Suprapubic skin (tissue), 4 donors: Measurements from ENCODE around the gene GMPPA. TPM values are rescaled to one million over a fixed set of nuclear protein-coding genes. Genes with fewer than 3 reads are reported as not detected.

Source experiments
- DNase-seq, 2 donors: peaks; one replicate each; pipeline ENCODE4 v3.0.0-alpha.2; 2019; ENCODE audit warnings: low spot score in 2 of 2
- H3K27ac ChIP-seq: fragments of 200-600 bp; sonication (generic); one replicate; pipeline ENCODE4 v1.5.1; 2019
- H3K27me3 ChIP-seq: fragments of 200-600 bp; sonication (generic); one replicate; pipeline ENCODE4 v1.5.1; 2019
- H3K36me3 ChIP-seq: fragments of 200-600 bp; sonication (generic); one replicate; pipeline ENCODE4 v1.5.1; 2019
- H3K4me1 ChIP-seq: fragments of 200-600 bp; sonication (generic); one replicate; pipeline ENCODE4 v1.5.1; 2019
- H3K4me3 ChIP-seq: fragments of 200-600 bp; sonication (generic); one replicate; pipeline ENCODE4 v1.5.1; 2019; ENCODE audit warnings: mild to moderate bottlenecking
- H3K9me3 ChIP-seq: fragments of 200-600 bp; sonication (generic); one replicate; pipeline ENCODE4 v1.5.1; 2019
- EP300 ChIP-seq: sonication (generic); formaldehyde crosslinking; IDR thresholded peaks from one replicate; pipeline ENCODE4 v1.6.1; 2017; ENCODE audit warnings: antibody characterized with exemption
- POLR2A ChIP-seq, 2 donors: fragments of 450-650 bp; IDR thresholded peaks; one replicate each; pipeline ENCODE4 v1.6.1; 2017; ENCODE audit warnings: antibody characterized with exemption in 2 of 2, mild to moderate bottlenecking in 2 of 2, moderate library complexity in 2 of 2
- POLR2AphosphoS5 ChIP-seq, 3 donors: sonication (generic); formaldehyde crosslinking; IDR thresholded peaks; one replicate each; pipeline ENCODE4 v1.6.1; 2017; ENCODE audit warnings: antibody characterized with exemption in 3 of 3
- whole genome bisulfite sequencing: methylation state at CpG from one replicate; pipeline ENCODE4 v1.1.5; 2018; 5-methylcytosine and 5-hydroxymethylcytosine counted together
- total RNA-seq, 4 donors: library from RNA; depleted of rRNA; stranded (reverse); fragments of >200 nt; gene quantifications; one replicate each; pipeline ENCODE4 v1.1.0, GENCODE V29; 2016
- TF ChIP-seq, protein P1 (sequence below), 2 donors: fragments of 200-600 bp in 1 of 2; fragments of 450-650 bp in 1 of 2; sonication (generic) in 1 of 2; IDR thresholded peaks; one replicate each; pipeline ENCODE4 v1.5.1; 2016 to 2019; ENCODE audit warnings: antibody characterized with exemption in 2 of 2, mild to moderate bottlenecking in 1 of 2, moderate library complexity in 1 of 2

The GMPPA gene
- total RNA-seq, 4 donors from 2014 or later, result 18.3 to 31.3 (median 22.3) TPM

DNA sequence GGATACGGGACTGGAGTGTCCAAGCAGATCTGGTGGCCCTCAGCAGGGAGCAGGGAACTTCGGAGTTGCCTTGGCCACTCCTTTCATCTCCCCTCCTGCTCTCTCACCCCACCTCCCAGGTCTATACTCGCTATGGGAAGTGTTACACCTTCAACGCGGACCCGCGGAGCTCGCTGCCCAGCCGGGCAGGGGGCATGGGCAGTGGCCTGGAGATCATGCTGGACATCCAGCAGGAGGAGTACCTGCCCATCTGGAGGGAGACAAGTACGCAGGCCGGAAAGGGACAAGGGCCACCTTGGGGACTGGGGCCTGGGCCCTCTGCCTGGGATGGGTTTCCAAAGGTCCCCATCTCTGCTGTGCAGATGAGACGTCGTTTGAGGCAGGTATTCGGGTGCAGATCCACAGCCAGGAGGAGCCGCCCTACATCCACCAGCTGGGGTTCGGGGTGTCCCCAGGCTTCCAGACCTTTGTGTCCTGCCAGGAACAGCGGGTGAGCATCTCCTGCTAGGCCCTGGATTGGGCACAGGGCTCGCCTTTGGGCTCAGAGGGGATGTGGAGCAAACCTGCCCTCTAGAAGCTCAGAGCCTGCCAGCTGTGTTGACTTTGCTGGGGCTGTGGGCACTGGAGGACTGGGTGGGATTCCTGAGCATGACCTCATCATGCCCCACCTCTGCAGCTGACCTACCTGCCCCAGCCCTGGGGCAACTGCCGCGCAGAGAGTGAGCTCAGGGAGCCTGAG, 33.1 kb downstream of the GMPPA start:
- peaks cover 45% of the 10 kb centered on the region for H3K27me3 ChIP-seq
- 82% methylated on average over 18 of the region's 20 CpGs for WGBS

DNA sequence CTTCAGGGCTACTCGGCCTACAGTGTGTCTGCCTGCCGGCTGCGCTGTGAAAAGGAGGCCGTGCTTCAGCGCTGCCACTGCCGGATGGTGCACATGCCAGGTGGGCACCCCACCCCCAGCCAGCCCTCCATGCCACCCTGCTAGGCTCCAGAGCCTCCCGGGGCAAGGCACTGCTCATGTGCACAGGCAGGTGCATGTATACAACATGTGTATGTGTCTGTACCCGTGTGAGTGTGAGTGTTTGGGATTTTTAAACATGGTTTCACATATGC, 33.6 kb downstream of the GMPPA start:
- Histone ChIP-seq H3K27me3 (peaks cover 40% of the 10 kb centered on the region), H3K36me3 (no peaks in the 10 kb centered on the region), H3K4me1 (peaks cover 9% of the 10 kb centered on the region), H3K4me3 (no peak overlapping the region), H3K9me3 (no peaks in the 10 kb centered on the region), H3K27ac (no peak overlapping the region)
- TF ChIP-seq, protein P1, sequence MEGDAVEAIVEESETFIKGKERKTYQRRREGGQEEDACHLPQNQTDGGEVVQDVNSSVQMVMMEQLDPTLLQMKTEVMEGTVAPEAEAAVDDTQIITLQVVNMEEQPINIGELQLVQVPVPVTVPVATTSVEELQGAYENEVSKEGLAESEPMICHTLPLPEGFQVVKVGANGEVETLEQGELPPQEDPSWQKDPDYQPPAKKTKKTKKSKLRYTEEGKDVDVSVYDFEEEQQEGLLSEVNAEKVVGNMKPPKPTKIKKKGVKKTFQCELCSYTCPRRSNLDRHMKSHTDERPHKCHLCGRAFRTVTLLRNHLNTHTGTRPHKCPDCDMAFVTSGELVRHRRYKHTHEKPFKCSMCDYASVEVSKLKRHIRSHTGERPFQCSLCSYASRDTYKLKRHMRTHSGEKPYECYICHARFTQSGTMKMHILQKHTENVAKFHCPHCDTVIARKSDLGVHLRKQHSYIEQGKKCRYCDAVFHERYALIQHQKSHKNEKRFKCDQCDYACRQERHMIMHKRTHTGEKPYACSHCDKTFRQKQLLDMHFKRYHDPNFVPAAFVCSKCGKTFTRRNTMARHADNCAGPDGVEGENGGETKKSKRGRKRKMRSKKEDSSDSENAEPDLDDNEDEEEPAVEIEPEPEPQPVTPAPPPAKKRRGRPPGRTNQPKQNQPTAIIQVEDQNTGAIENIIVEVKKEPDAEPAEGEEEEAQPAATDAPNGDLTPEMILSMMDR (IDR thresholded peaks at IDR 0.05), result no peak
- TF ChIP-seq POLR2A (IDR thresholded peaks at IDR 0.05), result no peak
- TF ChIP-seq EP300, result no peak
- TF ChIP-seq POLR2AphosphoS5 (IDR thresholded peaks at IDR 0.05), result no peak
- no peak for DNase-seq
- WGBS, result 57% methylated on average over 1 of the region's 8 CpGs

More for the DNA sequence above, 33.1 kb downstream of the GMPPA start:
- Histone ChIP-seq H3K36me3 (no peaks in the 10 kb centered on the region), H3K4me1 (peaks cover 5% of the 10 kb centered on the region), H3K9me3 (no peaks in the 10 kb centered on the region), H3K27ac (no peak overlapping the region), H3K4me3 (no peak overlapping the region)
- no peak for DNase-seq
- TF ChIP-seq POLR2A (IDR thresholded peaks at IDR 0.05) (no peak), EP300 (no peak), POLR2AphosphoS5 (IDR thresholded peaks at IDR 0.05) (no peak)
- TF ChIP-seq, protein P1 (IDR thresholded peaks at IDR 0.05), result no peak

DNA sequence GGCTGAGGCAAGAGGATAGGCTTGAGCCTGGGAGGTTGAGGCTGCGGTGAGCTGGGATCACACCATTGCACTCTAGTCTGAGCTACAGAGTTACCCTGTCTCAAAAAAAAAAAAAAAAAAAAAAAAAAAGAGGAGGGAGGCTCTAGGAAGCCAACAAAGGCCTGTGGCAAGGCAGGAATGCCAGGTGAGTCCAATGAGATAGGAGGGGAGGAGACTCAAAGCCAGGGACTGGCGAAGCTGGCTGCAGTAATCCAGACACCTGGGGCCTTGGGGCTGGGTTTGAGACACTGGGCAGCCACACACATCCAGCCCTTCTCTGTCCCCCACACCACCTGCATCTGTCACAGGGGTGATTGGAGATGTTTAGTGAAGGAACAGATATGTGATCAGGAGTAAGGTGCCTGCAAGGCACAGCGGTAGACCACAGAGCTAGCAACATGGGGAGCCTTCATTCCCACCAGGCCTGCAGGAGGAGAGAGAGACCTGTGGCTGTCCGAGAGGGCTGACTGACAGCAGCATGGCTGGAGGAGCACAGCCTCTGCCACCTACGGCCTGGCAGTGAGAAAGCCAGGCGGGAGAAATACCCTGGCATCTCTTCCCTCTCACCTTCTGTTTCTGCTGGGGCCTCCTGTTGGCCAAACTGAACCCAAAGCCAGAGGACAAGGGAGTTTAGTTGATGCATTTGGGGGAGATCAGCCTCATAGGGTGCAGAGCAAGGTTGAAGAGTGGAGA, 35.4 kb downstream of the GMPPA start:
- TF ChIP-seq POLR2A (IDR thresholded peaks at IDR 0.05), result no peak
- TF ChIP-seq, protein P1 (IDR thresholded peaks at IDR 0.05), result no peak
- no peak for TF ChIP-seq POLR2AphosphoS5 (IDR thresholded peaks at IDR 0.05)
- TF ChIP-seq EP300, result no peak
- no peaks in the 10 kb centered on the region for H3K9me3 ChIP-seq
- H3K36me3 ChIP-seq, result peaks cover 5% of the 10 kb centered on the region
- peaks cover 23% of the 10 kb centered on the region for H3K27me3 ChIP-seq
- H3K4me1 ChIP-seq, result peaks cover 14% of the 10 kb centered on the region
- 84% methylated on average over 6 of the region's 6 CpGs for WGBS
- H3K27ac ChIP-seq, result no peak overlapping the region
- no peak for DNase-seq
- no peak overlapping the region for H3K4me3 ChIP-seq

- TF ChIP-seq POLR2A (IDR thresholded peaks at IDR 0.05) (no peak), EP300 (no peak)
- Histone ChIP-seq H3K36me3 (peaks cover 24% of the 10 kb centered on the region), H3K4me3 (no peak overlapping the region), H3K9me3 (no peaks in the 10 kb centered on the region), H3K4me1 (peaks cover 11% of the 10 kb centered on the region), H3K27me3 (peaks cover 10% of the 10 kb centered on the region), H3K27ac (no peak overlapping the region)
- 85% methylated on average over 16 of the region's 16 CpGs for WGBS
- DNase-seq, result no peak
Measured at GRCh38 chr2:219536425-219536824, 37.7 kb downstream of the GMPPA start.

DNA sequence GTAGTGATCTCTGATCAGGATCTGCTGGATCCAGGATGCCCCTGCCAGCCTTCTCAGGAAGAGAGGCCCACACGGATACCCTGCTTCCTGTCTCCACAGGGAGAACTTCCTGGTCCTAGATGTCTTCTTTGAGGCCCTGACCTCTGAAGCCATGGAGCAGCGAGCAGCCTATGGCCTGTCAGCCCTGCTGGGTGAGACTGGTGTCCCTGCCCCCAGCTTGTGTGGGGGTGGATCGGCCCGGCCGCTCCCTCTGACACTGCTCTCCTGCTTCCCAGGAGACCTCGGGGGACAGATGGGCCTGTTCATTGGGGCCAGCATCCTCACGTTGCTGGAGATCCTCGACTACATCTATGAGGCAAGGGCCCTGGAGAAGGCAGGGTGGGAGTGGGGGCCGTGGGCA, 38.3 kb downstream of the GMPPA start:
- DNase-seq, result no peak
- 75% methylated on average over 4 of the region's 9 CpGs for WGBS
- Histone ChIP-seq H3K9me3 (no peaks in the 10 kb centered on the region), H3K36me3 (peaks cover 24% of the 10 kb centered on the region), H3K4me3 (no peak overlapping the region), H3K27me3 (peaks cover 4% of the 10 kb centered on the region), H3K27ac (no peak overlapping the region), H3K4me1 (peaks cover 16% of the 10 kb centered on the region)
- TF ChIP-seq, protein P1 (IDR thresholded peaks at IDR 0.05), result no peak
- TF ChIP-seq POLR2AphosphoS5 (IDR thresholded peaks at IDR 0.05) (no peak), POLR2A (IDR thresholded peaks at IDR 0.05) (no peak), EP300 (no peak)
